GM12874 (cell line): ENCODE data around the gene SAMD14.

ENCODE experiments used
- CTCF ChIP-seq: IDR thresholded peaks from 2 replicates; pipeline ENCODE4 v1.5.1; 2011; ENCODE audit warnings: low read depth, mild to moderate bottlenecking, control low read depth, low read length, moderate library complexity; ENCODE audit not compliant: insufficient read depth

SAMD14 gene

GRCh38 chr17:50133769-50134099 lies 3.8 kb upstream of the SAMD14 start:
- TF ChIP-seq CTCF = no peak

GRCh38 chr17:50133028-50133768 lies 3.2 kb upstream of the SAMD14 start:
- no peak for TF ChIP-seq CTCF

GRCh38 chr17:50132104-50132794 lies 2.3 kb upstream of the SAMD14 start:
- TF ChIP-seq CTCF = no peak

GRCh38 chr17:50130559-50131305 lies 772 bp upstream of the SAMD14 start:
- TF ChIP-seq CTCF = no peak

GRCh38 chr17:50129353-50129727 lies 620 bp downstream of the SAMD14 start:
- TF ChIP-seq CTCF = no peak

GRCh38 chr17:50128441-50129352 lies 1.3 kb downstream of the SAMD14 start:
- TF ChIP-seq CTCF = no peak
